Thoracic aorta (tissue), 2 donors: ENCODE measurements around the gene ZRANB3. TPM values are rescaled to one million over a fixed set of nuclear protein-coding genes. Genes with fewer than 3 reads are reported as not detected.

Source experiments
- ATAC-seq: fragments of 150-250 bp; one replicate; pipeline ENCODE4 v1.8.0; 2017; ENCODE audit warnings: low read depth; ENCODE audit not compliant: insufficient number of reproducible peaks, low FRiP score
- DNase-seq: peaks from one replicate; pipeline ENCODE4 v3.0.0-alpha.2; 2020; ENCODE audit warnings: low spot score
- H3K27ac ChIP-seq, 2 donors: fragments of 200-600 bp; sonication (generic); 1 replicate in 1 of 2; 2 replicates in 1 of 2; pipeline ENCODE4 v1.5.1; 2016; ENCODE audit warnings: mild to moderate bottlenecking in 2 of 2, moderate library complexity in 2 of 2
- H3K27me3 ChIP-seq: fragments of 200-600 bp; sonication (generic); replicated peaks from 2 replicates; pipeline ENCODE4 v1.6.0; 2016; ENCODE audit warnings: mild to moderate bottlenecking; ENCODE audit not compliant: insufficient read depth
- H3K36me3 ChIP-seq: fragments of 200-600 bp; sonication (generic); one replicate; pipeline ENCODE4 v1.5.1; 2016
- H3K4me1 ChIP-seq, 2 donors: fragments of 200-600 bp; sonication (generic); 1 replicate in 1 of 2; 2 replicates in 1 of 2; pipeline versions ENCODE4 v1.5.1 to v1.6.0; 2016; ENCODE audit warnings: low read depth in 2 of 2, mild to moderate bottlenecking in 1 of 2; ENCODE audit not compliant: control insufficient read depth in 1 of 2
- H3K4me3 ChIP-seq: fragments of 200-600 bp; sonication (generic); 2 replicates; pipeline ENCODE4 v1.5.1; 2016; ENCODE audit warnings: mild to moderate bottlenecking
- H3K9me3 ChIP-seq: fragments of 200-600 bp; sonication (generic); 2 replicates; pipeline ENCODE4 v1.5.1; 2016
- CTCF ChIP-seq: fragments of 200-600 bp; sonication (generic); IDR thresholded peaks from one replicate; pipeline ENCODE4 v1.5.1; 2019; ENCODE audit warnings: antibody characterized with exemption
- total RNA-seq, 2 donors: library from RNA; depleted of rRNA; stranded (reverse); fragments of >200 nt; gene quantifications; one replicate each; pipeline versions ENCODE4 v1.1.0 to v1.2.3, GENCODE V29; 2016

Gene ZRANB3
- total RNA-seq, 2 donors from 2014 or later: 3.2 to 4.2 TPM

GRCh38 chr2:135225781-135226180 lies 305.2 kb downstream of the ZRANB3 start:
- Histone ChIP-seq H3K27me3 (no peaks in the 10 kb centered on the region), H3K4me1 (no peaks in the 10 kb centered on the region), H3K9me3 (no peaks in the 10 kb centered on the region), H3K36me3 (no peaks in the 10 kb centered on the region), H3K27ac (no peak overlapping the region), H3K4me3 (no peak overlapping the region)
- no peak for DNase-seq
- TF ChIP-seq CTCF: no peak
- no peak for ATAC-seq

DNA sequence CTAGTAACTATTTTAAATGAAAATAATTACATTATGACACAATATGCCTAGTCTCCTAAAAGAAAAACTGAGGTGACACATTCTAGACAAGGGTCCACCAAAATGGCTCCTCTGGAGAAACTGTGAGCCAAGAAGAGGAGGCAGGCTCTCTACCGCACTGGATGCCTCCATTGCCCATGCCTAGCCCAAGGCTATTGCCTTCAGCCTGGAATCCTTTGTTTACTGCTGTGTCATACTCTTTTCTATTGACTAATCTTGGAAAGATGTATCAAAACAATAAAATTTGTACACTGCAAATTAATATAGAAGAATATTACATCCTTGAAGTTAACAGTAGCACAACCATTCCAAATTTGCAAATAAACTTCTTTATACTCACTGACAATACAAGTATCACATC lies 311.8 kb downstream of the ZRANB3 start:
- no peak for DNase-seq
- Histone ChIP-seq H3K27ac (no peak overlapping the region), H3K9me3 (no peaks in the 10 kb centered on the region), H3K36me3 (no peaks in the 10 kb centered on the region), H3K4me1 (no peaks in the 10 kb centered on the region), H3K4me3 (no peak overlapping the region), H3K27me3 (no peaks in the 10 kb centered on the region)
- no peak for TF ChIP-seq CTCF
- no peak for ATAC-seq

DNA sequence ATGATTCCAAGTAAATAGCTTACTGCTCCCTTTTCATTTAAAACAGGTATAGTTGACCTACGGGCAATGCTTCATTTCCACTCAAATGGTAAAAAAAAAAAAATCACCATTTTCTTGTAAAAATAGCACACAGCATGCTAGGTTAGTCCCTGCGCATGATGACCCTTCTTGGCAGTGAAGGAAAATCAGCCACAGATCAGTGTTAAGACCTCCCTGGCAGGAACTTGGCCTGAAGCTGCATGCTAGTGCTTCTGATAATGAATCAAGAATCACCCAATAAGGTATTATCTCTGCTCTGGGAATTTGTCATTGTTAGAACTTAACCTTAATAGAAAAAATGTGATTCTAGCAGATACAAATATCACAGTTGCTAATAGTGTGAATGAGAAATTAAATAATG lies 312.6 kb downstream of the ZRANB3 start:
- no peak for TF ChIP-seq CTCF
- no peak overlapping the region for H3K4me3 ChIP-seq
- no peaks in the 10 kb centered on the region for H3K27me3 ChIP-seq
- H3K27ac ChIP-seq: no peak overlapping the region
- H3K4me1 ChIP-seq: no peaks in the 10 kb centered on the region
- H3K36me3 ChIP-seq: no peaks in the 10 kb centered on the region
- DNase-seq (no peak), ATAC-seq (no peak)
- no peaks in the 10 kb centered on the region for H3K9me3 ChIP-seq

DNA sequence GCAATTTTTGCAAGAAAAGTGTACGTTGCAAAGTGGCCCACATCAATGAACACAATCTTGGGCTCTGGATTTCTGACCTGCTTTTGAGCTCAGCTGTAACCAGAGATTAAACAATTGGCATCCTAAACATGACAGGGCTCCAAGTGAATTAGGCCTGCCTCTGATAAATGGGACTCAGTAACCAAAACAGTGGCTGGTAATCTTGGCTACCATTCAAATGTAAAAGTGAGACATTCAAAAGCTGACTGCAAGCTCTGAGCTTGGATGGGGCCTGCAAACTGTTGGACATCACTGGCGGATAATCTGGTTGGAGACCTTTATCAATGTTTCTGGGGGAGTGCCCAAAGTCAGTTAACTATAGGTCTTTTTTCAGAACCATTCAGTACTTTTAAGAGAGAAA lies 318.3 kb downstream of the ZRANB3 start:
- no peak for ATAC-seq

GRCh38 chr2:135208016-135208415 lies 323.0 kb downstream of the ZRANB3 start:
- no peaks in the 10 kb centered on the region for H3K27me3 ChIP-seq
- H3K4me1 ChIP-seq: peaks cover 0 to 7% of the 10 kb centered on the region in 2 donors
- no peak for DNase-seq
- H3K36me3 ChIP-seq: peaks cover 4% of the 10 kb centered on the region
- H3K4me3 ChIP-seq: no peak overlapping the region
- ATAC-seq: no peak
- TF ChIP-seq CTCF: no peak
- no peaks in the 10 kb centered on the region for H3K9me3 ChIP-seq
- no peak overlapping the region for H3K27ac ChIP-seq

More for the DNA sequence above, 318.3 kb downstream of the ZRANB3 start:
- no peaks in the 10 kb centered on the region for H3K27me3 ChIP-seq
- no peaks in the 10 kb centered on the region for H3K9me3 ChIP-seq
- TF ChIP-seq CTCF: no peak
- H3K4me3 ChIP-seq: no peak overlapping the region
- no peak overlapping the region for H3K27ac ChIP-seq
- no peak for DNase-seq
- H3K36me3 ChIP-seq: no peaks in the 10 kb centered on the region
- H3K4me1 ChIP-seq: peaks cover 0 to 7% of the 10 kb centered on the region in 2 donors
